GM06990 (cell line): ENCODE measurements around the gene TMEM92.

ENCODE experiments used
- DNase-seq: peaks from one replicate; pipeline ENCODE4 v3.0.0-alpha.2; 2011; ENCODE audit not compliant: insufficient read length; ENCODE audit errors: extremely low read depth
- H3K27me3 ChIP-seq: replicated peaks from 2 replicates; pipeline ENCODE4 v1.6.0; 2011; ENCODE audit warnings: low read length; ENCODE audit not compliant: control insufficient read depth, insufficient read depth
- H3K36me3 ChIP-seq: 2 replicates; pipeline ENCODE4 v1.5.1; 2011; ENCODE audit warnings: low read length; ENCODE audit not compliant: control insufficient read depth, insufficient read depth
- H3K4me3 ChIP-seq: replicated peaks from 2 replicates; pipeline ENCODE4 v1.5.1; 2011; ENCODE audit warnings: low read depth, mild to moderate bottlenecking, control low read depth, low read length
- TF ChIP-seq, protein P1 (sequence below): IDR thresholded peaks from 2 replicates; pipeline ENCODE4 v1.5.1; 2011; ENCODE audit warnings: low read length, control low read depth, mild to moderate bottlenecking, inconsistent platforms; ENCODE audit not compliant: insufficient read depth, poor library complexity, severe bottlenecking

The TMEM92 gene

GRCh38 chr17:50308666-50309065, 34.4 kb downstream of the TMEM92 start:
- no peak overlapping the region for H3K4me3 ChIP-seq
- TF ChIP-seq, protein P1, sequence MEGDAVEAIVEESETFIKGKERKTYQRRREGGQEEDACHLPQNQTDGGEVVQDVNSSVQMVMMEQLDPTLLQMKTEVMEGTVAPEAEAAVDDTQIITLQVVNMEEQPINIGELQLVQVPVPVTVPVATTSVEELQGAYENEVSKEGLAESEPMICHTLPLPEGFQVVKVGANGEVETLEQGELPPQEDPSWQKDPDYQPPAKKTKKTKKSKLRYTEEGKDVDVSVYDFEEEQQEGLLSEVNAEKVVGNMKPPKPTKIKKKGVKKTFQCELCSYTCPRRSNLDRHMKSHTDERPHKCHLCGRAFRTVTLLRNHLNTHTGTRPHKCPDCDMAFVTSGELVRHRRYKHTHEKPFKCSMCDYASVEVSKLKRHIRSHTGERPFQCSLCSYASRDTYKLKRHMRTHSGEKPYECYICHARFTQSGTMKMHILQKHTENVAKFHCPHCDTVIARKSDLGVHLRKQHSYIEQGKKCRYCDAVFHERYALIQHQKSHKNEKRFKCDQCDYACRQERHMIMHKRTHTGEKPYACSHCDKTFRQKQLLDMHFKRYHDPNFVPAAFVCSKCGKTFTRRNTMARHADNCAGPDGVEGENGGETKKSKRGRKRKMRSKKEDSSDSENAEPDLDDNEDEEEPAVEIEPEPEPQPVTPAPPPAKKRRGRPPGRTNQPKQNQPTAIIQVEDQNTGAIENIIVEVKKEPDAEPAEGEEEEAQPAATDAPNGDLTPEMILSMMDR, result no peak

DNA sequence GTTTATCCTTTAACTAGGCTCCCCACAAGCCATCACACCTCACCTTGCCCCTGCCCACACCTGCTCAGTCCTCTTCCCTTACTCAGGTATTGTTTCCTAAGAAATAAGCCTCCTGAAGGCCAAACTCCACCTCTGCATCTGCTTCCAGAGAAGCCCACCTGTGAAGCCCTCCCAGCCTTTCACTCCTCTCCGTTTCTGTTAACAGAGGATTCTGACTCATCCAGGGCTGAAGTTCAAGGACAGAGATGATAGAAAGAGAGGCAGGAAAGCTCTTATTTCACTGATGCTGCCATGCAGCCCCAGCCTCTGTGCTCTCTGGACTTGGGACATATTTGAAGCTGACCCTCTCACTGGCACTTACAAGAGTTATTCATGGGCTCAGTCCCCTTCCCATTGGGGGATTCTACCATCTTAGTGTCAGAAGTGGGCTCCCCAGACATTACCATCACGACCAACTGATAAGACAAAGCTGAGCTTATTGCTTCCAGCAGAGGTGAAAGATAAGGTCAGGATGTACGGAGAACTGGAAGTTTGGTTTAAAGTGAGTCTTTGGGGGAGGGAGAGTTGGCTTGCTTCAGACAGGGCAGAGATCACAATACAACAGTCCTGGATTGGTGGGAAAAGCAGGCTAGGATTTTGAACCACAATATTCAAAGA, 36.3 kb downstream of the TMEM92 start:
- no peaks in the 10 kb centered on the region for H3K27me3 ChIP-seq
- H3K4me3 ChIP-seq, result no peak overlapping the region
- no peak for DNase-seq
- TF ChIP-seq, protein P1, result no peak
- H3K36me3 ChIP-seq, result no peaks in the 10 kb centered on the region

More at GRCh38 chr17:50308666-50309065, 34.4 kb downstream of the TMEM92 start:
- Histone ChIP-seq H3K36me3 (no peaks in the 10 kb centered on the region), H3K27me3 (no peaks in the 10 kb centered on the region)
- DNase-seq, result no peak

GRCh38 chr17:50311112-50311460, 36.8 kb downstream of the TMEM92 start:
- TF ChIP-seq, protein P1, result no peak
- H3K4me3 ChIP-seq, result no peak overlapping the region
- no peaks in the 10 kb centered on the region for H3K36me3 ChIP-seq
- DNase-seq, result no peak
- no peaks in the 10 kb centered on the region for H3K27me3 ChIP-seq

- no peak for DNase-seq
- no peak overlapping the region for H3K4me3 ChIP-seq
- TF ChIP-seq, protein P1, result no peak
- H3K27me3 ChIP-seq, result no peaks in the 10 kb centered on the region
- no peaks in the 10 kb centered on the region for H3K36me3 ChIP-seq
These were observed 37.2 kb downstream of the TMEM92 start for GRCh38 chr17:50311483-50311882.

- no peak for DNase-seq
- Histone ChIP-seq H3K27me3 (no peaks in the 10 kb centered on the region), H3K36me3 (no peaks in the 10 kb centered on the region), H3K4me3 (no peak overlapping the region)
- TF ChIP-seq, protein P1, result no peak
These were observed 38.0 kb downstream of the TMEM92 start for GRCh38 chr17:50312308-50312707.
